Measurements from ENCODE around the gene ZNF521.

The ZNF521 gene

GRCh38 chr18:25171334-25171733, 180.6 kb downstream of the ZNF521 start:
- no peak for DNase-seq (ENCODE audit: low read depth in 2 of 3, low spot score in 2 of 3)

- DNase-seq (ENCODE audit: low read depth in 2 of 3, low spot score in 2 of 3), result no peak
These were observed 181.6 kb downstream of the ZNF521 start for GRCh38 chr18:25170402-25170801.

GRCh38 chr18:25169701-25170100, 182.3 kb downstream of the ZNF521 start:
- DNase-seq (ENCODE audit: low read depth in 2 of 3, low spot score in 2 of 3), result no peak

- DNase-seq (ENCODE audit: low read depth in 2 of 3, low spot score in 2 of 3), result no peak
These were observed 184.2 kb downstream of the ZNF521 start for GRCh38 chr18:25167612-25168410.

- no peak for DNase-seq (ENCODE audit: low read depth in 2 of 3, low spot score in 2 of 3)
These were observed 185.9 kb downstream of the ZNF521 start for GRCh38 chr18:25166113-25166512.

- DNase-seq (ENCODE audit: low read depth in 2 of 3, low spot score in 2 of 3), result no peak
These were observed 186.8 kb downstream of the ZNF521 start for GRCh38 chr18:25164848-25165811.

GRCh38 chr18:25164211-25164847, 187.6 kb downstream of the ZNF521 start:
- DNase-seq (ENCODE audit: low read depth in 2 of 3, low spot score in 2 of 3), result no peak

GRCh38 chr18:25153426-25153825, 198.5 kb downstream of the ZNF521 start:
- no peak for DNase-seq (ENCODE audit: low read depth in 2 of 3, low spot score in 2 of 3)

- DNase-seq (ENCODE audit: low read depth in 2 of 3, low spot score in 2 of 3), result no peak
These were observed 204.0 kb downstream of the ZNF521 start for GRCh38 chr18:25147877-25148488.

GRCh38 chr18:25146512-25146910, 205.5 kb downstream of the ZNF521 start:
- DNase-seq (ENCODE audit: low read depth in 2 of 3, low spot score in 2 of 3), result no peak

- DNase-seq (ENCODE audit: low read depth in 2 of 3, low spot score in 2 of 3), result no peak
These were observed 206.0 kb downstream of the ZNF521 start for GRCh38 chr18:25145731-25146511.

GRCh38 chr18:25144820-25145219, 207.1 kb downstream of the ZNF521 start:
- DNase-seq (ENCODE audit: low read depth in 2 of 3, low spot score in 2 of 3), result no peak

GRCh38 chr18:25141886-25142285, 210.1 kb downstream of the ZNF521 start:
- DNase-seq (ENCODE audit: low read depth in 2 of 3, low spot score in 2 of 3), result no peak

- DNase-seq (ENCODE audit: low read depth in 2 of 3, low spot score in 2 of 3), result no peak
These were observed 210.6 kb downstream of the ZNF521 start for GRCh38 chr18:25141399-25141798.

- no peak for DNase-seq (ENCODE audit: low read depth in 2 of 3, low spot score in 2 of 3)
These were observed 211.0 kb downstream of the ZNF521 start for GRCh38 chr18:25140962-25141308.

- no peak for DNase-seq (ENCODE audit: low read depth in 2 of 3, low spot score in 2 of 3)
These were observed 211.6 kb downstream of the ZNF521 start for GRCh38 chr18:25140124-25140961.

- no peak for DNase-seq (ENCODE audit: low read depth in 2 of 3, low spot score in 2 of 3)
These were observed 214.8 kb downstream of the ZNF521 start for GRCh38 chr18:25137197-25137472.

- no peak for DNase-seq (ENCODE audit: low read depth in 2 of 3, low spot score in 2 of 3)
These were observed 215.4 kb downstream of the ZNF521 start for GRCh38 chr18:25136416-25137196.

GRCh38 chr18:25134861-25135260, 217.1 kb downstream of the ZNF521 start:
- no peak for DNase-seq (ENCODE audit: low read depth in 2 of 3, low spot score in 2 of 3)

Measured in activated CD8-positive, alpha-beta memory T cell treated with anti-CD3 and anti-CD28 coated beads for 48 hours (primary cell).